A204.1 (cell line): Measurements from ENCODE around the gene ENPP5.

Source experiments
- FAIRE-seq: peaks from 2 replicates; lab custom pipeline; 2012; peaks lifted over from hg19 to GRCh38; lab: Jason Lieb, UNC

ENPP5 gene, protein sequence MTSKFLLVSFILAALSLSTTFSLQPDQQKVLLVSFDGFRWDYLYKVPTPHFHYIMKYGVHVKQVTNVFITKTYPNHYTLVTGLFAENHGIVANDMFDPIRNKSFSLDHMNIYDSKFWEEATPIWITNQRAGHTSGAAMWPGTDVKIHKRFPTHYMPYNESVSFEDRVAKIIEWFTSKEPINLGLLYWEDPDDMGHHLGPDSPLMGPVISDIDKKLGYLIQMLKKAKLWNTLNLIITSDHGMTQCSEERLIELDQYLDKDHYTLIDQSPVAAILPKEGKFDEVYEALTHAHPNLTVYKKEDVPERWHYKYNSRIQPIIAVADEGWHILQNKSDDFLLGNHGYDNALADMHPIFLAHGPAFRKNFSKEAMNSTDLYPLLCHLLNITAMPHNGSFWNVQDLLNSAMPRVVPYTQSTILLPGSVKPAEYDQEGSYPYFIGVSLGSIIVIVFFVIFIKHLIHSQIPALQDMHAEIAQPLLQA

DNA sequence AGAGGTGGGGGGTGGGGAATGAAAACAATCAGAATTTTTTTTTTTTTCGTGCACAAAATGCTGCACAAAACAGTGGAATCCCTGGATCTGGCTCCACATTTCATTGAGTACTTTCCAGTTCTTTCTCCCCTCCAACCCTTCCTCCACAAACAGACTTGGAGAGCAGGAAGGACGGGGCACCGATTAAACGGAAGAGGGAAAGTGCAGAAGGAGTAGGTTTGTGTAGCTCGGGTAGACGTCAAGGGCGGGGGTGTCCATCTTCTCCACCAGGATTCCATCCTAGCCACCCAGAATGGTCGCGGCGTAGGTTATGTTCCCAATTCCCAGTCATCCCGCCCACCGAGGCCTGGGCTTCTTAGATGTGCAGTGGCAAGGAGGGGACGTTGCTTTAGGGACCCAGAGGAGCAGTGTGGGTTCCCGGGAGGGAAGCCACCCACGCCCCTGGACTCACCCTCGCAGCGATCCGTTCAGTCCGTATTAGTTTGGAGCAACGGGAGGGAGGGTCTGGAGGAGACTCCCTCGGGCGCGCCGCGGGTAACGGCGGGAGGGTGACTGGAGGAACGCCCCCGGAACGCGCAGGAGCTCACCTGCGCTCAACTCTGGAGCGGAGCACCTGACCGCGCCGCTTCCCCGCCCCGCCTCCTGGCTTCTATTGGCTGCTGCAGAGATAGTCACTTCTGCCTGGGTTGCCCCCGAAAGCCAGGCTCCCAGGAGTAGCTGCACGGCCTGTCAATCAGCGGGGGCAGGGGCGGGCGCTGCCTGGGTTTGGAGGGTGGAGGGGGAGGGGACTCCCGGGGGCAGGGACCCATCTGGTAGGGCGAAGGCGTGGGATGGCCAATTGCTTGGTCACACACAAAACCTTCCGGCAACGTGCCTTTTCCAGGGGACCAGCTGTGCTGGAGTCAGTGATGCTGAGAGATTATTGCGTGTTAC, at the start of gene ENPP5:
ENPP5 (minus strand) TSS at position 624 of the 933 bp plus-strand sequence. CDS start 2,718 bp downstream, outside the sequence.
- FAIRE-seq: no peak

DNA sequence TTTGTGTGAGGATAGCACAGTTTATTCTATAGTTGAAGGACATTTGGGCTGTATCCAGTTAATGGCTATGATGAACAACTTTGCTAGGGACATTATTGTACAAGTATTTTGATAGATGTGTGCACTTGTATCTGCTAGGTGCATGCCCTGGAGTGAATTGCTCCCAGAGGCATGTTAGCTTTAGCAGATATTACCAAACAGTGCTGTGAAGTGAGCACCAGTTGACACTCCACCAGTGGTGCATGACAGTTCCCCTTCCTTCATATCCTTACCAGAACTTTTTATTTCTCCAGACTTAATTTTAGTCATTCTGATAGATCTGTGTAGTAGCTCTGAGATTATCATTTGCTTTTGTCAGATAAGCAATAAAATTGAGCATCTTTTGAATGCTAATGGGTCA, 48.9 kb upstream of the ENPP5 start:
- no peak for FAIRE-seq

DNA sequence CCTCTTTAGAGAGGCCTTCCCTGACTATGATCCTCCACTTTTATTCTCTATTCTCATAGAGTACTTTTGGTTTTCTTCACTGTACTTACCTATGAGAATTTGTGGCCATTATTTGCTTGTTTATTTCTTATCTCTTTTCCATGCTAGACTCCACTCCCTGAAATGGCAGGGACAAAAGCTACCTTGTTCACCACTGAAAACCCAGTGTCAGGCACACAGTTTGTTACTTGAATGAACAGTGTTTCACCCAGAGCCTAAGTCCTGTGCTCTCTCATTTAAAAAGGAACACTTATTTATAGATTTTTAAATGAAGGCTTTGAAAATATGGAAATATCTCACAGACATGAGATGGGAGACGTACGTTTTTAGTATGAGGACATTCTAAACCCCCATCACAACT, 47.7 kb upstream of the ENPP5 start:
- no peak for FAIRE-seq

DNA sequence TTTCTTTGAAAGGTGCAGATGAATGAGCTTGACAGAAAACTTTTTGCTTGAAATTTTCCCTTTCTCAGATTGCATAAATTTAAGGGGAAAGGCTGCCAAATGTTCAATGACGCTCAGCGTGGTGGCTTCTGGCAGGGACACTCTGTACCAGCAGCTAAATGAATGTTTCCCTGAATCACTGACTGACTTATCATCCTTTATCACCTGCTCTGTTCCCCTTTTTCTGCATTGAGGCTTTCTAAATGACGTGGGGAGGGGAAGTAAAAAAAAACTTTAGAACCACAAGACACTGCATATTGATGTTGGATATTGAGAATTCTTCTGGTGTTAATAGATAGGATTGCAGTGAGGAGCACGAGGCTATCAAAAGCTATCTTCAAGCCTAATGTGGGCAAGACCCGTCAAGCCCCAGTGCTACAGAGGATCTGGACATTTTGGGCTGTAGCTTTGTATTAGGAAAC, 46.9 kb upstream of the ENPP5 start:
- no peak for FAIRE-seq

DNA sequence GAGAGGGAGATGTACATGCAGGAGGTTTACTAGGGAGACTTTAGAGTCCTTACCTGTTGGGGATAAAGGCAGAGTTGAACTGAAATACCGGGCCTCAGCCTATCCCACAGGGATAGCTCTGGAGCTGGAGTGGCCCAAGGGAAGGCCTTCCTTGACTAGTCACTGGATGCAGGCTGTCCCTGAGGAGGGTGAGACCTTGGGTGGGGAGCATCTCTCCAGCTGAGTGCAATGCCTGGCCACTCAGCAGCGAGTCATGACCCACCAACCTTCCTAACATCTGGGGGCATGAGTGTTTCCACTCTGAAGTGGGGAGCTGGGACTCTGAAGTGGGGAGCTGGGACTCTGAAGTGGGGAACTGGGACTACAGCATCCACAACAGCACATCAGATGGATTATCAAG, 46.1 kb upstream of the ENPP5 start:
- FAIRE-seq: no peak

DNA sequence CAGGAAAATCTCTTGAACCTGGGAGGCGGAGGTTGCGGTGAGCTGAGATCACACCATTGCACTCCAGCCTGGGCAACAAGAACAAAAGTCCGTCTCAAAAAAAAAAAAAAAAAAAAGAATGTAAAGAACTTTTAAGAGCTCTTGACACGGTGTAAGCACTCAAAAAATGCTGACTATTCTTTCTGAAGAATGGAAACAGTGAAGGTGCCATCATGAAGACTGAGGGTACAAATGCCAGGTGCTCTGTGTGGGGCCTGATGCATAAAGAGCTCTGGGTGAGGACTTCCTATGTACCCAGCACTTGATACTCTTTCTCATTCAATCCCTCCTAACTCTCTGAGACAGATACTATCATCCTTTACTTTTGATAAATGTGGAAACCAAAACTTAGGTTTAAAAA, 45.0 kb upstream of the ENPP5 start:
- no peak for FAIRE-seq

DNA sequence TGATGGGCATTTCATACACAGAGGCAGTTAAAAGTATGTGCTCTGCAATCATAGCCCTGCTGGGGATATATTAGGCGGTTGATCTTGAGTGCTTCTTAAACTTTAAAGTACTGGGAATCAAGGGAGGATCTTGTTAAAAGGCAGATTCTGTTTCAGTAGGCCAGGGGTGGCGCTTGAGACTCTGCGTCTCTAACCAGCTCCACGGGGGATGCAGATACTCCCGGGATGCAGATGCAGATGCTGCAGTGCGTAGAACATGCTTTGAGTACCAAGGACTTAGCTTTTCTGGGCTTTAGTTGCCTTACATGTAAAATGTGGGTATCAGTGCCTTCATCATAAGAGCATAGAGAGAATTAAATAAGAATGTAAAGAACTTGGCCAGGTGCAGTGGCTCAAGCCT, 44.4 kb upstream of the ENPP5 start:
- no peak for FAIRE-seq

DNA sequence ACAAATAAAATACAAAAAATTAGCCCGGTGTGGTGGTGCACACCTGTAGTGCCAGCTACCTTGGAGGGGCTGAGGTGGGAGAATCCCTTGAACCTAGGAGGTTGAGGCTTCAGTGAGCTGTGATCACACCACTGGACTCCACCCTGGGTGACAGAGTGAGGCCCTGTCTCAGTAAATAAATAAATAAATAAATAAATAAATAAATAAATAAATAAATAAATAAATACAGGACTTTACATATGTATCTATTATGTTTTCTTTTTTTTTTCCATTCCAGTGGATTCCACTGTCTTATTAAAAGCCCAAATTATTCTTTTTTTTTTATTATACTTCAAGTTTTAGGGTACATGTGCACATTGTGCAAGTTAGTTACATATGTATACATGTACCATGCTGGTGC, 41.1 kb upstream of the ENPP5 start:
- FAIRE-seq: no peak

DNA sequence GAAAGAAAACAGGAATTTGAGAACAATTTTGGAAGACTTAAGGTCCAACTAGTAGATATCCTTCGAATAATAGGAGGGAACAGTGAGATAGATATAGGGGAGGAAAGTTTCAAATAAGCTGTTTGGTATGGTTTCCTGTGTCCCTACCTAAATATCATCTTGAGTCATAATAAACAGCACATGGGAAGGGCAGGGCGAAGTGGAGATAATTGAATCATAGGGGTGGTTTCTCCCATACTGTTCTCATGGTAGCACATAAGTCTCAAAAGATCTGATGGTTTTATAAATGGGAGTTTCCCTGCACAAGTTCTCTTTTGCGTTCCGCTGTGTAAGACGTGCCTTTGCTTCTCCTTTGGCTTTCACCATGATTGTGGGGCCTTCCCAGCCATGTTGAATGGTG, 39.5 kb upstream of the ENPP5 start:
- FAIRE-seq: no peak

DNA sequence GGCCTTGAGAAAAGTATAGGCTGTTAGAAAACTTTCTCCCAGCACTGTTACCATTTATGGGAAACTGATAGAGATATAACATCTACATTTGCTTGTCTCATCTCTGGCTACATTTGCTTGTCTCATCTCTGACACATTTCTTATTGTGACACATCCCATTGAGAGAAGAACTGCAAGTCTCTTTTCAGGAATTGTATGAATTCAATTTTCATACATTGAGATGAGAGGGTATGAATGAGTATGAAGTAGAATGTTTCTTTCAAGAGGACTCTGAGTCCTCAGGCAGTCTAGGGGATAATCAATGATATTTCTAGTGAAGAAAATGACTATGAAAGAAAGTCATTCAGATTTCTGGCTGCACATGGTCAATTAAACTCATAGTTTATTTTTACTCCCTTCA, 37.5 kb upstream of the ENPP5 start:
- FAIRE-seq: no peak

DNA sequence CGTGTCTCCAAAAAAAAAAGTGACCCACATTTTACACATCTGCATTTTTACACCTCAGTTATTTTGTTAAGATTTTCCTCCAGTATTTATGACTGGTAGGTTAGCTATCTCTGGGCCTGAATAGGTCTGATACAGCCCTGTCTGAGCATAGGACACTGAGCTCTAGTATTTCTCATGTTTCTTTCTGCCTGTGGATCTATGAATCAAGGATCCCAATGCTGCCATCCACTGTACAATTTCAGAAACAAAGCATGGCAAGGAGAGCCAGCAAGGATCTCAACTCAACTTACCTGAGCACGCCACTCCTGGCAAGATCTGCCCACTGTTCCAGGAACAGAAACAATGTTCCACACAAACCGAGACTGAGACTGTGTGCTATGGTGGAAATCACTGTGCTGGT, 36.4 kb upstream of the ENPP5 start:
- no peak for FAIRE-seq

DNA sequence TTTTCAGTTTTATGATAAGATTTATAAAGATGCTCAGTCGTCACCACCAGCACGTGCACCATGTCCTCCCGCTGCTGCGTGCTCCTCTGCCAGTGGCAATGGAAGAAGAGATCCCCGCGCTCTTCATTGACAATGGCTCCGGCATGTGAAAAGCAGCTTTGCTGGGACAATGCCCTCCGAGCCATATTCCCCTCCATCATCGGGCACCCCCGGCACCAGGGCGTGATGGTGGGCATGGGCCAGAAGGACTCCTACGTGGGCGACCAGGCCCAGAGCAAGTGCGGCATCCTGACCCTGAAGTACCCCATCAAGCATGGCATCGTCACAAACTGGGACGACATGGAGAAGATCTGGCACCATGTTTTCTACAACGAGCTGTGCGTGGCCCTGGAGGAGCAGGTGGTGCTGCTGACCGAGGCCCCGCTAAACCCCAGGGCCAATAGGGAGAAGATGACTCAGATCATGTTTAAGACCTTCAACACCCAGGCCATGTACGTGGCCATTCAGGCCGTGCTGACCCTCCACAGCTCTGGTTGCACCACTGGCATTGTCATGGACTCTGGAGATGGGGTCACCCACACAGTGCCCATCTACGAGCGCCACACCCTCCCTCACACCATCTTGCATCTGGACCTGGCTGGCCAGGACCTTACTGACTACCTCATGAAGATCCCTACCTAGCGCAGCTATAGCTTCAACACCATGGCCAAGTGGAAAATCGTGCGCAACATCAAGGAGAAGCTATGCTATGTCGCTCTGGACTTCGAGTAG, 34.3 kb upstream of the ENPP5 start:
- no peak for FAIRE-seq

DNA sequence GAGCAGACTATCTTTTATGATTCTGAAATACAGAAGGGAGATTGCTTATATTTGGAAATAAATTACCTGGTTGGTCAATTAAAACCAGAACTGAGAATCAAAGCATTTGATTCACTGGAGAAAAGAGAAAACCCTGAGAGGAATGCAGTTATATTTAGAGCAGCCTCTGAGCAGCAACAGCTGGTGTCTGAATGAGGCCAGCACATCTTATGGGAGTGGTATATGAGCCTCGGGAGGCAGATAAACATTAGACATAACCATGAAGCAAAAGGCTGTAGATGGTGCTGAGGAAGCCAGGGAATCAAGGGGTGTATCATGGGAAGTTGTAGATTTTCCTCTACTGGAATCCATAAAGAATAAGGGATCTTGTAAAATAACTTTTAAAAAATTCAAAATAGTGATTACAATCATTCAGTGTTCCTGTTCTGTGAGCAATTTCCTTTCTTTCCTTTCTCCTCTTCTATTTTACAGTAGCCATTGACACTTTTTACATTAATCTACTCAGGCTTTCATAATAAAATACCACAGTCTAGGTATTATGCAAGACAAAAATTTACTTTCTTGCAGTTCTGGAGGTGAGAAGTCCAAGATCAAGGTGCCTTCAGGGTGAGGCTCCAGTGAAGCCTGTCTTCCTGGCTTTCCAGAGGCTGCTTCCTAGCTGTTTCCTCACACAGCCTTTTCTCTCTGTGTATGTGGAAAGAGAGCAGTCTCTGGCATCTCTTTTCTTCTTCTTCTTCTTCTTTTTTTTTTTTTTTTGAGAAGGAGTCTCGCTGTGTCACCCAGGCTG, 32.8 kb upstream of the ENPP5 start:
- FAIRE-seq: no peak

DNA sequence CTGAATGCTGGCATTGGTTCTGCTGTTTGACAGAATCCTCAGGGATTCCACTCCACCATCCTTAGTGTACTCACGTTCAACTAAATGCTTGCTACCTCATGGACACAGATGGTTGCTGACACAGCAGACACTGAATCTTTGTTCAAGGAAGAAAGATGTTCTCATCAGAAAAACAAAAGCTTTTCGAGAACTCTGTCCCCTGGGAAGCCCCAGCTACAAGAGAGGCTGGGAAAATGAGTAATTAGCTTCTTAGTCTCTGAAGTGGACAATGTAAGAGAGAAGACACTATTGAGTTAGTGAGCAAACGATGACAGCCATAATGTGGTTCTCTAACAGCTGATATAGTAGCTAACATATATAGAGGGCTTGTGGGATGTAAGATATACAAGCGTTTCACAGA, 30.9 kb upstream of the ENPP5 start:
- no peak for FAIRE-seq

DNA sequence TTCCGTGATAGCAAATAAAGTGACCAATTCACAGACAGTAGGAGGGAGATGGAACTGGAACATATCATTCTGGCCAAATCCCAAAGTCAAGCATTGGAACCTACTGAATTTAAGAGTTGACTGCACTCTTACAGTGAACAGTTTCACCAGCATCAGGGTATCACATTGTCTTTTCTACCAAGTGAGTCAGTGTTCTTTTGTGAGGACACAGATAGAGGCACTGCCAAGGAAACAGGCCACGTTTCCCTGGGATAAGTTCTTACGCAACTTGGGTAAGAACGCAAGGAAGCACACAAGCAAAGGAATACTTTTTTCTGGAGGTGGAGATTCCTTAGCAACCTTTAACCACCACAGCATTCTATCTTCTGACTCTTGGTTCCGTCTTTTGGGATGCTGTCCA, 28.6 kb upstream of the ENPP5 start:
- FAIRE-seq: no peak

DNA sequence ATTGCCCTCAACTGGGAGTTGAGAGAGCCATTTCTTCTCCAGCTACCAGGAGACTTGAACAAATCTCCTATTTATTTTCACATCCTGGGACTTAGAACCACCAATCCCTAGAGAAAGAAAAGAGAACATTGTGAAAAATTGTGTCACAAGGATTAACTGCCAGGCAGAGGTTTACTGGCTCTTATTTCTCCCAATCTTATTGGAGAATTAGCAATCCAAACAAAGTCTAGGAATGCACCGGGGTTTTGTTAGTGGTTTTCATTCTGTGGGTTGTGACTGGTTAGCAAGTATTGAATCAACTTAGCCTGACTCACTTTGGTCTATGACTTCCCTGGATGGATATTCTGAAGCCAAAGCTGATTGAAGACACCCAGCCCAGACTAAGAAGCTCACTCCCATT, 21.2 kb upstream of the ENPP5 start:
- no peak for FAIRE-seq

DNA sequence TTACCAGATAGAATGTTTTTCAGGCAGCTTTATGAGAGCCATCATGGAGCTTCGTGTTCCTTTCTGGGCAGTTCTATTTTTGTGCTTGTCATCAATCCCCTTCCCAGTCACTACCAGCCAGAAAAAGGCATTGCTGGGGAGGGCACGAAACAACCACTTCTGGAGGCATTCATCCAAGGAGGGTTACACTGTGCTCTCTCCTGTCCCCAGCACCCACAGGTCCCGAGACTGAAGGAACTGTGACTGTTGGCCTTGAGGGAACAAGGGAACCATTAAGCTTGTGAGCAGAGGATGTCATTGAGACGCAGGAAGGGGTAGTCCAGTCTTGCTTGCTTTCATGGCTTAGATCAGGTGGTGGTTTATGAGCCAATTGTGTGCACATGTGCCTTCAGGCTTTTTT, 20.1 kb upstream of the ENPP5 start:
- FAIRE-seq: no peak

DNA sequence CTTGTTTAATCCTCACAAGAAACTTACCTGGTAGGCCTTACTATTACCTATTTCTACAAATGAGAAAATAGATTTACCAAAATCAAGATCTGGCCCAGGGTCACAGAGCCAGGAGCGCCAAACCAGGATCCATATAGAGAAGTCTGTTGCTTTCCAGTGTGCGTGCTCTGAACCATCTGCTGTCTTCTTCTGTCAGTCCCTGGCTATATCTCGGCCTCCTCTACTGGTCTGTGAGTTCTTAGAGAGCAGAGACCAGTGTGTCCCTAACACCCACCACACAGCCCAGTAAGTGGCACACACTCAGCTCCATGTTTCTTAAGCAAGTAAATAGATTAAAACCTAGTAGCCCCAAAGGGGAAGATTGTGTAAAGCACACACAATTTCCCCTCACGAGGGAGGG, 18.9 kb upstream of the ENPP5 start:
- FAIRE-seq: no peak

DNA sequence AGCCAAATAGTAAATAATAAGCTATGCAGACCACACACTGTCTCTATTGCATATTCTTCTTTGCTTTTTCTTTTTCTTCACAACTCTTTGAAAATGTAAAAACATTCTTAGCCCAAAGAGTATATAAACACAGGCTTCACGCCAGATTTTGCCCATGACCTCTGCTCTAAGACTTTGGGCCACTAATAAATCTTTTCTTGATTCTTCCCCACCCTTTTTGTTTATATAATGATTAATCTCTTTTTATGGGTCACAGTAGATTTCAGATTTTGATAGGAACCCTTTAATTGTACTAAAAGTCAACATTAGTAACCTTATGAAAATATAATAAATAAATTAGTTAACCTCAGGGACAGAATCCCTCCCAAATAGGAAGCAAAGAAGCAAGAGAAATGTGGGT, 15.8 kb upstream of the ENPP5 start:
- no peak for FAIRE-seq

DNA sequence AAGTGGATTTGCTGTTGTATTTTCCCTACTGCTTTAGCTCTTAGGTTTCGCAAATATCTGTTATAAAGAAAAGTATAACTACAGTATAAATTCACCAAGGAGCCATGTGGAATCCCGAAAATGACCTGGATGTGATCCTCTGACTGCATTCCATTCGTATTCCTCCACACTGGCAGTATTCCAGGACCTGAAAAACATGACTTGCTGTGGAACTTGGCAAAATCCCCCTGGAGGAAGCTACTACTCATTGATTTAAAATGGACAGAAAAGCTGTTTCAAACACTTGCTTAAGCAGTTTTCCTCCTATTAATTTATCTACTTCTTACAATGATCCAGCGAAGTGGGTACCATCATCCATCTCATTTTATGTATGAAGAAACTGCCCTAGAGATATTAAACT, 13.3 kb upstream of the ENPP5 start:
- no peak for FAIRE-seq

DNA sequence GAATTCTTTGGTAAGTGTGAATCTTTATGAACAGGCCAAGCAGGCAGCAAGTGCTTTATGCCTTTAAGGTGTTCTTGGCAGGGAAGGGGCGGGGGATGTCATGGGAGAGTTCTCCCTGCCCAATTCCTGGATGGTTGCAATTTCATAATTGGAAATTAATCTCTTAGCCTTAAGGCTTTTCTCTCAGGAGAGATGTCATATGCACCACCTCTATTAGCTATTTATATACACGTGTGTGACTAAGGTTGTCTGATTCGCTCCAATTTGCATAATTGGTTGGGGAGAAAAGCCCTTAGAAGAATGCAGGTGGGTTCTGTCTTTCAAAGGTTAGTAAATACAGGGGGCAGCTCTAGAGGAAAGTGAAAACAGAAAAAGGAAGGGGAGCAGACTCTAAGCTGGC, 5.2 kb upstream of the ENPP5 start:
- no peak for FAIRE-seq

DNA sequence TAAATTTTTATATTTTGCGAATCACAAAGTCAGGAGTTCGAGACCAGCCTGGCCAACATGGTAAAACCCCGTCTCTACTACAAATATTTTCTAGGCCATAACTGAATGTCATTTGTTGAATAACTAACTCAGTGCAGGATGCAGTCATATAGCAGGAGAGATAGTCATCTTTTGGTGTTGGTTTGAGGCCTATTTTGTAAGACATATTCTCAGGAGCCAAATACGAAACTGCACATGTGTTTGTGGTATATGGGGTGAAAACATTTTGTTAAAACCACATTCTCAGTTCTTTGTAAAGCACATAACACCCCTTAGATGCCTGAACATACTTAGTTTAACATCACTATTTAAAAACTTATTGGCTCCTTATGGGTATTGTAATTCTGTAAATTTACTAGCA, 4.7 kb upstream of the ENPP5 start:
- FAIRE-seq: no peak
